GM21825 (cell line): ENCODE results near the gene CASP9.

Experiments
- ATAC-seq: cut with Tn5 transposase; IDR thresholded peaks from one replicate; pipeline ENCODE4 v1.9.1; 2021; ENCODE audit warnings: mild to moderate bottlenecking, moderate library complexity; ENCODE audit not compliant: unreplicated experiment

Gene CASP9

GRCh38 chr1:15451014-15451722, 72.8 kb downstream of the CASP9 start:
- no peak for ATAC-seq

DNA sequence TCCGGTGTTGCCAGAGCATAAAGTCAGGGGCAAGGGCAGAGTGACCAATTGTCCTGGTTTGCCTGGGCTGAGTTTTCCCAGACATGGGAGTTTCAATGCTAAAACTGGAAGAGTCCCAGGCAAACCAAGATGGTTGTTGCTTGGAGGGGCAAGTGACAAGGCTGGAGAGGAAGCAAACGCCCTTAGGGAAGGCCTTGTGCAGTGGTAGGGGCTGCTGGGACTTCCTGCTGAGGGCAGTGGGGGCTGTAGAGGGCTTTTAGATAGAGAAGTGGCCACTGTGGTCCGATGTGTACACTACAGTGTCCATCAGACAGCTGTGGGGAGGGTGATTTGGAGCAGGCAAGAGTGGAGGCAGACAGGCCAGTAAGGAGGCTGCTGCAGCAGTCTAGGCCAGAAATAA, 74.4 kb downstream of the CASP9 start:
- ATAC-seq, result no peak

DNA sequence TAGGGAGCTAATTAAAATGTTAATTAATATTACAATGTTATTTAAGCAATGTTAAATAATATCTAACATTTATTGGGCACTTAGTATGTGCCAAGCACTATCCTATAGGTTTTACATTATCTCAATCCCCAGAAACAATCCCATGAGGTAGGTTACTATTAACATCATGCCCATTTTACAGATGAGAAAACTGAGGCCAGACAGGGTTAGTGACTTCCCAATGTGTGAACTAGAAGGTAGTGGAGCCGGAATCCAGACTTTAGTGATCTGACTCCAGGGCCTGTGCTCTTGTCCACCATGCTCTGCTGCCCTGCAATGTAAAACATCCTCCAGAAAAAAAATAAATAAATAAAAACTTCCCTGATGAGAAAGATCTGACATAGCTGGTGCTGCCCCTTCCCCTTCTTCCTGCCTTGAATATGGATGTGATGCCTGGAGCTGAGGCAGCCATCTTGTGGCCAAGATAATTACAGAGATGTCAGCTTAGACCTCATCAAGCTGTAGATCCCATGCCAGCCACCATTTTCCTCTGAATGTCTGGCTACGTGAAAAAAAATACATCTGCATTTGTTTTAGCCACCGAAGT, 75.0 kb downstream of the CASP9 start:
- ATAC-seq, result no peak

DNA sequence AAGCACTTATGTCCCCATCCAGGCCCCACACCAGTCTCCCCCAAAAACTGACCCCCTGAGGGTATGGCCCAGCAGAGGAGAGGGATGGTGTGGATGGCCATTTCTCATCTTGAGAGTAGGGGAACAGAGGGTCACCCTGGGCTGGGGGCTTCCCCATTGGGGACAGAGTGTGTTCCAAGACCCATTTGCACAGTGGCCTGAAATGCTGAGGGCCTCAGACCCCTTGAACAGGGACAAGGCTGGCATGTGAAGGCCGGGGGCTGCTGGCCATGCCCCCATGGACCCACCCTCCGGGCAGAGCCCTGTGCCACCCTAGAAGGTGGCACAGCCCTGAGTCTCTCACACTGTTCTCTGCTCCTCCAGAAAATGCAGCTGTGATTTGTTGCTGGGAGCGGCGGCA, 77.8 kb downstream of the CASP9 start:
- ATAC-seq, result no peak

DNA sequence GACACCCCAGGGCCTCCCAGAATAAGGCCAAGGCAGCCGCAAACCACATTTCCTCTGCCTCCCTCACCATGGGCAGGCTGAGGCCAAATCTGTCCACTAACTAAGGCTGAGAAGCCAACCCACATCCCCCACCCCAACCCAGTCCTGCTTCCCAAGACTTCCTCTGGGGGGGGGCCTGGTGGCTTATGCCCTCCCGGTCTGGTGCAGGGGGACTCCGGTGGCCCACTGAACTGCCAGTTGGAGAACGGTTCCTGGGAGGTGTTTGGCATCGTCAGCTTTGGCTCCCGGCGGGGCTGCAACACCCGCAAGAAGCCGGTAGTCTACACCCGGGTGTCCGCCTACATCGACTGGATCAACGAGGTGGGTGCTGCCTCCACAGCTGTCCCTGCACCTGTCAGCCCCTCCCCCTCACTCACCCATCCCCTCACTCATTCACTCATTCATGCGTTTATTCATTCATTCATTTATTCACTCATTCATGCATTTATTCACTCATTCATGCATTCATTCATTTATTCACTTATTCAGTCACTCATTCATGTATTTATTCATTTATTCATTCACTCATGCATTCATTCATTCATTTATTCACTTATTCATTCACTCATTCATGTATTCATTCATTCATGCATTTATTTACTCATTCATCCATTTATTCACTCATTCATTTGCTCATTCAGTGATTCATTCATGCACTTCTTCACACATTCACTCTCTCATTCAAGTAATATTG, 78.5 kb downstream of the CASP9 start:
- ATAC-seq, result no peak

- no peak for ATAC-seq
Measured at GRCh38 chr1:15444468-15445389, 79.3 kb downstream of the CASP9 start.

DNA sequence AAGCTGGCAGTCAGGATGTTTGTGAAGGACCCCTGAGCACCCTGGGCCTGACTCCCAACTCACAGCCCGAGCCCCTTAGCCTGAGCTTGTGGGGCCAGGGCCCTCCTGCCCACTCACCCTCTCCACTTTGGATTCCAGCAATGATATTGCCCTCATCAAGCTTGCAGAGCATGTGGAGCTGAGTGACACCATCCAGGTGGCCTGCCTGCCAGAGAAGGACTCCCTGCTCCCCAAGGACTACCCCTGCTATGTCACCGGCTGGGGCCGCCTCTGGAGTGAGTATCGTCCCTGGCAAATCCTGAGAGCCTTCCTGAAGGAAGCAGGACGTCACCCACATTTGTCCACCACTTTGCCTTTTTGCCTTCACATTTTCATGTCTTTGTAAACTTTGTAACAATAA, 80.7 kb downstream of the CASP9 start:
- ATAC-seq, result no peak

GRCh38 chr1:15442759-15443158, 81.3 kb downstream of the CASP9 start:
- ATAC-seq, result no peak

DNA sequence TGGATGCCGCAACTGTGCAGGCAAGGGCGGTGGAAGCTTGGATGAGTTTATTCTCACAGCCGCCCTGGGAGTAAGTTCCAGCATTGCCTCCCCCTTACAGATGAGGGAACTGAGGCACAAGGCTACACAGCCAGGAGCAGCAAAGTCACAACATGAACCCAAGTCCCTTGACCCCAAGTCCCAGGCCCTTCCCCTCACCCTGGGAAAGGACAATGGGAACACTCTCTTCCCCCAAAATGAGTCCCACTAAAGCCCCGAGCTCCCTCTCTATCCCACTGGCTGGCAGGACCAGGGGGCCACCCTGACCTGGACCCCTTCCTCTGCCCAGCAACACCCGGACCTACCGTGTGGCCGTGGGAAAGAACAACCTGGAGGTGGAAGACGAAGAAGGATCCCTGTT, 81.9 kb downstream of the CASP9 start:
- no peak for ATAC-seq
